IMR-90 (cell line): Measurements from ENCODE around the gene MMAA. TPM values are rescaled to one million over a fixed set of nuclear protein-coding genes. Genes with fewer than 3 reads are reported as not detected.
A peak's percentile ranks its signal among the peaks of the same experiment; 100 is the strongest.

Experiments used
- ATAC-seq: fragments of 200-7000 bp; cut with Tn5 transposase; 2 replicates; pipeline ENCODE4 v1.9.1; 2020; ENCODE audit warnings: low read depth, mild to moderate bottlenecking, moderate library complexity
- BruUV-seq: library from RNA; stranded (reverse); fragments of 400-500 nt; replicated peaks from 2 replicates; lab custom pipeline; 2021; lab: Mats Ljungman, UMichigan
- CTCF ChIA-PET: fragments of 300-600 bp; formaldehyde crosslinking; extraction: SDS; loops from one replicate; lab custom pipeline; 2021; ENCODE audit warnings: antibody characterized with exemption; lab: Yijun Ruan, JAX
- POLR2A ChIA-PET: fragments of 300-600 bp; sonication (Branson Sonifier 250); formaldehyde crosslinking; loops from one replicate; lab custom pipeline; 2022; ENCODE audit warnings: antibody characterized with exemption; ENCODE audit not compliant: unreplicated experiment; lab: Charles Lee
- DNase-seq: peaks from one replicate; pipeline ENCODE4 v3.0.0; 2013
- H2AFZ ChIP-seq: replicated peaks from 2 replicates; pipeline ENCODE3; 2013; ENCODE audit warnings: low read length, mild to moderate bottlenecking; ENCODE audit not compliant: poor library complexity
- H2AK5ac ChIP-seq: 2 replicates; pipeline ENCODE4 v1.6.1; 2013; ENCODE audit warnings: low read depth, low read length, inconsistent platforms
- H2AK9ac ChIP-seq: replicated peaks from 2 replicates; pipeline ENCODE3; 2013; ENCODE audit warnings: mild to moderate bottlenecking, low read depth, low read length, moderate library complexity; ENCODE audit not compliant: poor library complexity
- H2BK120ac ChIP-seq: 2 replicates; pipeline ENCODE4 v1.6.1; 2013; ENCODE audit warnings: low read depth, low read length, inconsistent platforms
- H2BK15ac ChIP-seq: 3 replicates; pipeline ENCODE4 v1.6.1; 2013; ENCODE audit warnings: low read depth, low read length, inconsistent platforms
- H2BK20ac ChIP-seq: 2 replicates; pipeline ENCODE4 v1.6.1; 2013; ENCODE audit warnings: low read depth, mild to moderate bottlenecking, inconsistent platforms, low read length, moderate library complexity
- H2BK5ac ChIP-seq: 2 replicates; pipeline ENCODE4 v1.6.1; 2013; ENCODE audit warnings: mild to moderate bottlenecking, low read depth, low read length, inconsistent platforms; ENCODE audit not compliant: poor library complexity, severe bottlenecking
- H3K14ac ChIP-seq: replicated peaks from 2 replicates; pipeline ENCODE4 v1.6.1; 2013; ENCODE audit warnings: low read depth, low read length, inconsistent platforms
- H3K18ac ChIP-seq: 2 replicates; pipeline ENCODE4 v1.6.1; 2013; ENCODE audit warnings: low read depth, low read length, control low read depth
- H3K23ac ChIP-seq: 2 replicates; pipeline ENCODE4 v1.6.1; 2013; ENCODE audit warnings: low read depth, low read length, inconsistent platforms
- H3K27ac ChIP-seq: 2 replicates; pipeline ENCODE4 v1.5.1; 2013; ENCODE audit warnings: mild to moderate bottlenecking, control low read depth, low read length; ENCODE audit not compliant: insufficient read depth
- H3K27me3 ChIP-seq: 2 replicates; pipeline ENCODE4 v1.6.1; 2013; ENCODE audit warnings: low read length; ENCODE audit not compliant: control insufficient read depth, insufficient read depth
- H3K36me3 ChIP-seq: 2 replicates; pipeline ENCODE4 v1.6.1; 2013; ENCODE audit warnings: low read length, mixed read lengths; ENCODE audit not compliant: control insufficient read depth, insufficient read depth
- H3K4ac ChIP-seq: 2 replicates; pipeline ENCODE4 v1.6.1; 2013; ENCODE audit warnings: low read depth, low read length, inconsistent platforms
- H3K4me1 ChIP-seq: 2 replicates; pipeline ENCODE4 v1.6.1; 2013; ENCODE audit warnings: low read length, mixed read lengths; ENCODE audit not compliant: control insufficient read depth, insufficient read depth
- H3K4me2 ChIP-seq: 2 replicates; pipeline ENCODE4 v1.6.1; 2013; ENCODE audit warnings: low read depth, mild to moderate bottlenecking, control low read depth, low read length, moderate library complexity
- H3K4me3 ChIP-seq: 2 replicates; pipeline ENCODE4 v1.5.1; 2013; ENCODE audit warnings: low read depth, mild to moderate bottlenecking, control low read depth, low read length, moderate library complexity; ENCODE audit not compliant: insufficient read depth
- H3K56ac ChIP-seq: 2 replicates; pipeline ENCODE4 v1.6.1; 2013; ENCODE audit warnings: low read length, inconsistent platforms; ENCODE audit not compliant: insufficient read depth; ENCODE audit errors: extremely low read depth
- H3K79me1 ChIP-seq, 2 experiments: 2 replicates each; pipeline ENCODE4 v1.6.1; 2013; ENCODE audit warnings: low read length in 2 of 2, inconsistent platforms in 1 of 2, low read depth in 1 of 2
- H3K9ac ChIP-seq: 2 replicates; pipeline ENCODE4 v1.6.1; 2013; ENCODE audit warnings: low read depth, low read length, control low read depth
- H3K9me1 ChIP-seq: 2 replicates; pipeline ENCODE4 v1.6.1; 2013; ENCODE audit warnings: low read length, inconsistent platforms; ENCODE audit not compliant: insufficient read depth
- H3K9me3 ChIP-seq: 2 replicates; pipeline ENCODE4 v1.6.1; 2013; ENCODE audit warnings: low read length; ENCODE audit not compliant: control insufficient read depth, insufficient read depth
- H4K20me1 ChIP-seq: 2 replicates; pipeline ENCODE4 v1.6.1; 2013; ENCODE audit warnings: low read length, inconsistent platforms; ENCODE audit not compliant: insufficient read depth
- H4K5ac ChIP-seq: 2 replicates; pipeline ENCODE4 v1.6.1; 2013; ENCODE audit warnings: mild to moderate bottlenecking, low read depth, low read length, control low read depth
- H4K8ac ChIP-seq, 2 experiments: 2 replicates each; pipeline ENCODE4 v1.6.1; 2013; ENCODE audit warnings: low read depth in 2 of 2, low read length in 2 of 2, control low read depth in 1 of 2, inconsistent platforms in 1 of 2
- H4K91ac ChIP-seq: 2 replicates; pipeline ENCODE4 v1.6.1; 2013; ENCODE audit warnings: low read depth, low read length, inconsistent platforms; ENCODE audit not compliant: insufficient read depth
- BHLHE40 ChIP-seq: fragments of 150-350 bp; IDR thresholded peaks from 2 replicates; pipeline ENCODE4 v1.6.1; 2016; ENCODE audit warnings: mild to moderate bottlenecking, low read depth, low read length
- CTCF ChIP-seq: conservative IDR thresholded peaks from 2 replicates; pipeline ENCODE4 v1.5.1; 2012; ENCODE audit warnings: mild to moderate bottlenecking, low read depth, low read length, improper control_type of control experiment
- FOS ChIP-seq: fragments of 150-350 bp; IDR thresholded peaks from 2 replicates; pipeline ENCODE4 v1.6.1; 2016; ENCODE audit warnings: low read depth, low read length
- MXI1 ChIP-seq: IDR thresholded peaks from 2 replicates; pipeline ENCODE4 v1.6.1; 2012; ENCODE audit warnings: low read depth, mild to moderate bottlenecking, low read length, moderate library complexity, borderline replicate concordance
- POLR2A ChIP-seq: IDR thresholded peaks from 2 replicates; pipeline ENCODE4 v1.6.1; 2012; ENCODE audit warnings: mild to moderate bottlenecking, low read depth, low read length
- RCOR1 ChIP-seq: IDR thresholded peaks from 2 replicates; pipeline ENCODE4 v1.6.1; 2012; ENCODE audit warnings: mild to moderate bottlenecking, low read length, improper control_type of control experiment; ENCODE audit not compliant: insufficient replicate concordance
- dilution Hi-C: fragments of 300-500 bp; cut with HindIII; formaldehyde crosslinking; loops from one replicate; pipeline ENCODE4 v1.14.3; 2018; ENCODE audit warnings: low sequenced_read_pairs; ENCODE audit not compliant: unreplicated experiment
- in situ Hi-C: fragments of 300-500 bp; cut with MboI; formaldehyde crosslinking; loops from 3 replicates; pipeline ENCODE4 v1.14.3; 2019; ENCODE audit warnings: low sequenced_read_pairs, inconsistent platforms, mixed read lengths
- intact Hi-C: fragments of 100-400 bp; cut with micrococcal nuclease; formaldehyde crosslinking; loops from 2 replicates; pipeline ENCODE4 v1.10.0; 2022
- polyA plus RNA-seq, 3 experiments: library from polyadenylated mRNA; depleted of rRNA; stranded (reverse); fragments of >200 nt; gene quantifications; 2 replicates each; pipeline ENCODE4 v1.2.3, GENCODE V29; 2012; ENCODE audit warnings: low replicate concordance in 1 of 3
- total RNA-seq: library from RNA; depleted of rRNA; stranded (reverse); fragments of >200 nt; gene quantifications from 2 replicates; pipeline ENCODE4 v1.2.3, GENCODE V29; 2012
- TF ChIP-seq, protein P1 (sequence below): fragments of 150-350 bp; IDR thresholded peaks from 2 replicates; pipeline ENCODE4 v1.6.1; 2016; ENCODE audit warnings: low read depth, mild to moderate bottlenecking, low read length, moderate library complexity, borderline replicate concordance

The MMAA gene
- total and polyA plus RNA-seq, 2 of the 4 experiments (the other 2 are of a cell fraction): 4.4 to 5.2 TPM

DNA sequence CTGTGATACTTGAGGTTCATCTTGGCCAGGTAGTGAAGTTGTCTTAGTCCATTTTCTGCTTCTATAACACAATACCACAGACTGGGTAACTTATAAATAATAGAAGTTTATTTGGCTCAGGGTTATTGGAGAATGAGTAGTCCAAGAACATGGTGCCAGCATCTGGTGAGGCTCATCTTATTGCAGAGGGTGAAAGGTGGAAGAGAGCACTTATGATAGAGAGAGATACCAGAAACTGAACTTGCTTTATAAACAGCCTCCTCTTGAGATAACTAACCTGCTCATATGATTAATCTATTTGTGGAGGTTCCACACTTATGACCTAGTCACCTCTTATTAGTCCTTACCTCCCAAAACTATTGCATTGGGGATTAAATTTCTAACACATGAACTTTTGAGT is 62.3 kb downstream of the MMAA start:
- ChIA-PET CTCF (no interaction called here), POLR2A (no interaction called here)
- ATAC-seq: no peak
- BruUV-seq: no TSS peak
- Histone ChIP-seq H2AK9ac (no peak overlapping the region), H3K36me3 (no peaks in the 10 kb centered on the region), H2AK5ac (no peak overlapping the region), H3K56ac (no peak overlapping the region), H4K91ac (no peak overlapping the region), H3K9me1 (no peaks in the 10 kb centered on the region; the same call in 1 of the 2 replicates), H3K18ac (no peak overlapping the region), H3K4me1 (peaks cover 2% of the 10 kb centered on the region; the same call in 1 of the 2 replicates), H3K23ac (no peak overlapping the region), H2BK20ac (no peak overlapping the region), H3K14ac (no peak overlapping the region), H2BK5ac (no peak overlapping the region), H2BK15ac (peak overlapping the region; percentile 26; the same call in 1 of the 3 replicates), H3K9me3 (no peaks in the 10 kb centered on the region), H3K27me3 (no peaks in the 10 kb centered on the region), H4K5ac (no peak overlapping the region), H3K4me2 (no peak overlapping the region), H4K8ac (no peak overlapping the region), H2AFZ (no peak overlapping the region), H3K4me3 (no peak overlapping the region), H3K79me1 (no peaks in the 10 kb centered on the region), H3K4ac (no peak overlapping the region), H3K9ac (no peak overlapping the region), H2BK120ac (no peak overlapping the region), H3K27ac (no peak overlapping the region), H4K20me1 (no peaks in the 10 kb centered on the region)
- dilution Hi-C loops (no loop called here), in situ Hi-C loops (no loop called here), intact Hi-C loops (loop anchor here (5.0 kb wide), 1 partner anchor 256 kb away; the partner anchor contains the start of gene ZNF827)
- DNase-seq: no peak
- TF ChIP-seq FOS (no peak), BHLHE40 (no peak), RCOR1 (no peak), MXI1 (no peak), POLR2A (no peak), CTCF (no peak)
- TF ChIP-seq, protein P1, sequence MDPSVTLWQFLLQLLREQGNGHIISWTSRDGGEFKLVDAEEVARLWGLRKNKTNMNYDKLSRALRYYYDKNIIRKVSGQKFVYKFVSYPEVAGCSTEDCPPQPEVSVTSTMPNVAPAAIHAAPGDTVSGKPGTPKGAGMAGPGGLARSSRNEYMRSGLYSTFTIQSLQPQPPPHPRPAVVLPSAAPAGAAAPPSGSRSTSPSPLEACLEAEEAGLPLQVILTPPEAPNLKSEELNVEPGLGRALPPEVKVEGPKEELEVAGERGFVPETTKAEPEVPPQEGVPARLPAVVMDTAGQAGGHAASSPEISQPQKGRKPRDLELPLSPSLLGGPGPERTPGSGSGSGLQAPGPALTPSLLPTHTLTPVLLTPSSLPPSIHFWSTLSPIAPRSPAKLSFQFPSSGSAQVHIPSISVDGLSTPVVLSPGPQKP: no peak
